ENCODE results near the gene ALDH2.
"Not testable (repeated sequence)": the region's sequence is repeated elsewhere in the genome, so short reads cannot be mapped to it uniquely, and the experiment has no call there.

The ALDH2 gene

GRCh38 chr12:111759991-111760390 lies 6.7 kb upstream of the ALDH2 start:
- no peak for DNase-seq

- no peak for DNase-seq
These were observed 5.6 kb upstream of the ALDH2 start for GRCh38 chr12:111761099-111761498.

GRCh38 chr12:111761706-111762105 lies 5.0 kb upstream of the ALDH2 start:
- DNase-seq = no peak

GRCh38 chr12:111763552-111763951 lies 3.2 kb upstream of the ALDH2 start:
- not testable (repeated sequence) for DNase-seq

- DNase-seq = no peak
These were observed 2.5 kb upstream of the ALDH2 start for GRCh38 chr12:111764120-111764821.

- DNase-seq = no peak
These were observed 827 bp downstream of the ALDH2 start for GRCh38 chr12:111767362-111768158.

- DNase-seq = no peak
These were observed 1.6 kb downstream of the ALDH2 start for GRCh38 chr12:111768159-111768895.

GRCh38 chr12:111769599-111769998 lies 2.9 kb downstream of the ALDH2 start:
- DNase-seq = no peak

GRCh38 chr12:111773801-111774551 lies 7.2 kb downstream of the ALDH2 start:
- no peak for DNase-seq

- peak; percentile 42 for DNase-seq
These were observed 8.8 kb downstream of the ALDH2 start for GRCh38 chr12:111775205-111776193.

GRCh38 chr12:111776836-111777344 lies 10.2 kb downstream of the ALDH2 start:
- no peak for DNase-seq

- no peak for DNase-seq
These were observed 10.8 kb downstream of the ALDH2 start for GRCh38 chr12:111777345-111778045.

- DNase-seq = no peak
These were observed 13.4 kb downstream of the ALDH2 start for GRCh38 chr12:111780166-111780565.

- DNase-seq = no peak
These were observed 13.9 kb downstream of the ALDH2 start for GRCh38 chr12:111780615-111781014.

GRCh38 chr12:111781085-111781658 lies 14.4 kb downstream of the ALDH2 start:
- no peak for DNase-seq

- DNase-seq = no peak
These were observed 16.3 kb downstream of the ALDH2 start for GRCh38 chr12:111783046-111783445.

- DNase-seq = no peak
These were observed 18.2 kb downstream of the ALDH2 start for GRCh38 chr12:111784953-111785352.

GRCh38 chr12:111785651-111786050 lies 18.9 kb downstream of the ALDH2 start:
- DNase-seq = no peak

GRCh38 chr12:111788178-111788654 lies 21.5 kb downstream of the ALDH2 start:
- no peak for DNase-seq

GRCh38 chr12:111789779-111790178 lies 23.0 kb downstream of the ALDH2 start:
- DNase-seq = no peak

Measured in NCI-H510A (cell line).